Thoracic aorta (tissue), 2 donors: ENCODE results near the gene PRDM16. TPM values are rescaled to one million over a fixed set of nuclear protein-coding genes. Genes with fewer than 3 reads are reported as not detected.
A peak's percentile ranks its signal among the peaks of the same experiment; 100 is the strongest.

Experiments used
- ATAC-seq: fragments of 150-250 bp; one replicate; pipeline ENCODE4 v1.8.0; 2017; ENCODE audit warnings: low read depth; ENCODE audit not compliant: insufficient number of reproducible peaks, low FRiP score
- DNase-seq: peaks from one replicate; pipeline ENCODE4 v3.0.0-alpha.2; 2020; ENCODE audit warnings: low spot score
- H3K27ac ChIP-seq, 2 donors: fragments of 200-600 bp; sonication (generic); 1 replicate in 1 of 2; 2 replicates in 1 of 2; pipeline ENCODE4 v1.5.1; 2016; ENCODE audit warnings: mild to moderate bottlenecking in 2 of 2, moderate library complexity in 2 of 2
- H3K27me3 ChIP-seq: fragments of 200-600 bp; sonication (generic); replicated peaks from 2 replicates; pipeline ENCODE4 v1.6.0; 2016; ENCODE audit warnings: mild to moderate bottlenecking; ENCODE audit not compliant: insufficient read depth
- H3K36me3 ChIP-seq: fragments of 200-600 bp; sonication (generic); one replicate; pipeline ENCODE4 v1.5.1; 2016
- H3K4me1 ChIP-seq, 2 donors: fragments of 200-600 bp; sonication (generic); 1 replicate in 1 of 2; 2 replicates in 1 of 2; pipeline versions ENCODE4 v1.5.1 to v1.6.0; 2016; ENCODE audit warnings: low read depth in 2 of 2, mild to moderate bottlenecking in 1 of 2; ENCODE audit not compliant: control insufficient read depth in 1 of 2
- H3K4me3 ChIP-seq: fragments of 200-600 bp; sonication (generic); 2 replicates; pipeline ENCODE4 v1.5.1; 2016; ENCODE audit warnings: mild to moderate bottlenecking
- H3K9me3 ChIP-seq: fragments of 200-600 bp; sonication (generic); 2 replicates; pipeline ENCODE4 v1.5.1; 2016
- total RNA-seq, 2 donors: library from RNA; depleted of rRNA; stranded (reverse); fragments of >200 nt; gene quantifications; one replicate each; pipeline versions ENCODE4 v1.1.0 to v1.2.3, GENCODE V29; 2016
- TF ChIP-seq, protein P1 (sequence below): fragments of 200-600 bp; sonication (generic); IDR thresholded peaks from one replicate; pipeline ENCODE4 v1.5.1; 2019; ENCODE audit warnings: antibody characterized with exemption

The PRDM16 gene
- total RNA-seq, 2 donors from 2014 or later, result 68.9 to 85.4 TPM

DNA sequence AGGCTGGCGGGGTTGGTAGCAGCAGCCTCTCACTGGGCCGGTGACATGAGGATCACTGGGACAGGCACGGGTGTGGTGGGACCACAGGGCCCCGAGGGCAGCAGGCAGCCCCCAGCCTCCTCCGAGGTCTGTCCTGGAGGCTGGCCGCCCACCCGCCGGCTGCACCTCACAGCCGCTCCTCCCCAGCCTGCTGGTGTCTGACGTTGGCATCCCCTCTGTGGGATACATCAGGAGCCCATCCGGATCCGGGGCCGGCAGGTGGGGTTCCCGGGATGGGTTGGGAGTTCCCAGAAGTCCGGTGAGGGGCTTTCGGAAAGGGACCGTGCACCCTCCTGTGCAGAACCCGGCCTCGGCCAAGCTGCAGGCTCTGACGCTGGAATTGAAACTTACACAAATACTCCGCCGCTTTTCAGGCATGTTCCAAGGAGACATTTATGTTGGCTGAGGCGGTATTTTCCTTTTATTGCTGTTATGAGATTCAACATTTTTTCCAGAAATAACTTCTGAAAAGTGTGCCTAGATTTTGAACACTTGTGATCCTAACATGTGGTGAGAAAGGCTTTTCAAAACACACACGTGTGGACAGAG lies 243.4 kb downstream of the PRDM16 start:
- TF ChIP-seq, protein P1, sequence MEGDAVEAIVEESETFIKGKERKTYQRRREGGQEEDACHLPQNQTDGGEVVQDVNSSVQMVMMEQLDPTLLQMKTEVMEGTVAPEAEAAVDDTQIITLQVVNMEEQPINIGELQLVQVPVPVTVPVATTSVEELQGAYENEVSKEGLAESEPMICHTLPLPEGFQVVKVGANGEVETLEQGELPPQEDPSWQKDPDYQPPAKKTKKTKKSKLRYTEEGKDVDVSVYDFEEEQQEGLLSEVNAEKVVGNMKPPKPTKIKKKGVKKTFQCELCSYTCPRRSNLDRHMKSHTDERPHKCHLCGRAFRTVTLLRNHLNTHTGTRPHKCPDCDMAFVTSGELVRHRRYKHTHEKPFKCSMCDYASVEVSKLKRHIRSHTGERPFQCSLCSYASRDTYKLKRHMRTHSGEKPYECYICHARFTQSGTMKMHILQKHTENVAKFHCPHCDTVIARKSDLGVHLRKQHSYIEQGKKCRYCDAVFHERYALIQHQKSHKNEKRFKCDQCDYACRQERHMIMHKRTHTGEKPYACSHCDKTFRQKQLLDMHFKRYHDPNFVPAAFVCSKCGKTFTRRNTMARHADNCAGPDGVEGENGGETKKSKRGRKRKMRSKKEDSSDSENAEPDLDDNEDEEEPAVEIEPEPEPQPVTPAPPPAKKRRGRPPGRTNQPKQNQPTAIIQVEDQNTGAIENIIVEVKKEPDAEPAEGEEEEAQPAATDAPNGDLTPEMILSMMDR, result no peak
- Histone ChIP-seq H3K36me3 (no peaks in the 10 kb centered on the region), H3K4me3 (peak overlapping the region; percentile 58), H3K9me3 (no peaks in the 10 kb centered on the region), H3K27me3 (no peaks in the 10 kb centered on the region), H3K4me1 (peaks cover 31 to 87% of the 10 kb centered on the region in 2 donors), H3K27ac (peak overlapping the region; percentile 95 to 99)
- ATAC-seq (peak; percentile 25), DNase-seq (no peak)

GRCh38 chr1:3312898-3313575 lies 244.0 kb downstream of the PRDM16 start:
- peak; percentile 84 for ATAC-seq
- peak; percentile 97 for DNase-seq
- TF ChIP-seq, protein P1, result no peak
- Histone ChIP-seq H3K4me1 (peaks cover 28 to 84% of the 10 kb centered on the region in 2 donors), H3K27ac (peak overlapping the region; percentile 95 to 99), H3K36me3 (no peaks in the 10 kb centered on the region), H3K4me3 (peak overlapping the region; percentile 58), H3K9me3 (no peaks in the 10 kb centered on the region), H3K27me3 (no peaks in the 10 kb centered on the region)

DNA sequence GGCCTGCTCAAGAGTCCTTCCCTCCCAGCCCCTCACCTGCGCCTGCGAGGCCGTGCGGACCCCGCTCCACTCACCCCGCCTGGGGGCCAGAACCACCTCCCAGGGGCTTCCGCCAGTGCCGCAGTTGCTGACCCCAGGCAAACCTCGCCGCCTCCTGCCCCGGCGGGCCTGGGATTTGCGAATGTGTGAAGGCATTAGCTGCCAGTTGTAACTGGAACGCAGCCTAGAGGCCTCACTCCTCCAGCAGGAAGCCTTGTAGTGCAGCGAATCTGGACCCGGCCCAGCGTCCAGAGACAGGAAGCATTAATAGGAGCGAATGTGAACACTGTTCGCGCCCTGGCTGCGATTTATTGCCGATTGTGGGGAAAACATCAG lies 244.6 kb downstream of the PRDM16 start:
- Histone ChIP-seq H3K9me3 (no peaks in the 10 kb centered on the region), H3K27ac (peak overlapping the region; percentile 95 to 99), H3K4me3 (peak overlapping the region; percentile 53), H3K27me3 (no peaks in the 10 kb centered on the region), H3K4me1 (peaks cover 28 to 79% of the 10 kb centered on the region in 2 donors), H3K36me3 (no peaks in the 10 kb centered on the region)
- ATAC-seq (peak; percentile 42), DNase-seq (peak; percentile 93)
- TF ChIP-seq, protein P1, result no peak

DNA sequence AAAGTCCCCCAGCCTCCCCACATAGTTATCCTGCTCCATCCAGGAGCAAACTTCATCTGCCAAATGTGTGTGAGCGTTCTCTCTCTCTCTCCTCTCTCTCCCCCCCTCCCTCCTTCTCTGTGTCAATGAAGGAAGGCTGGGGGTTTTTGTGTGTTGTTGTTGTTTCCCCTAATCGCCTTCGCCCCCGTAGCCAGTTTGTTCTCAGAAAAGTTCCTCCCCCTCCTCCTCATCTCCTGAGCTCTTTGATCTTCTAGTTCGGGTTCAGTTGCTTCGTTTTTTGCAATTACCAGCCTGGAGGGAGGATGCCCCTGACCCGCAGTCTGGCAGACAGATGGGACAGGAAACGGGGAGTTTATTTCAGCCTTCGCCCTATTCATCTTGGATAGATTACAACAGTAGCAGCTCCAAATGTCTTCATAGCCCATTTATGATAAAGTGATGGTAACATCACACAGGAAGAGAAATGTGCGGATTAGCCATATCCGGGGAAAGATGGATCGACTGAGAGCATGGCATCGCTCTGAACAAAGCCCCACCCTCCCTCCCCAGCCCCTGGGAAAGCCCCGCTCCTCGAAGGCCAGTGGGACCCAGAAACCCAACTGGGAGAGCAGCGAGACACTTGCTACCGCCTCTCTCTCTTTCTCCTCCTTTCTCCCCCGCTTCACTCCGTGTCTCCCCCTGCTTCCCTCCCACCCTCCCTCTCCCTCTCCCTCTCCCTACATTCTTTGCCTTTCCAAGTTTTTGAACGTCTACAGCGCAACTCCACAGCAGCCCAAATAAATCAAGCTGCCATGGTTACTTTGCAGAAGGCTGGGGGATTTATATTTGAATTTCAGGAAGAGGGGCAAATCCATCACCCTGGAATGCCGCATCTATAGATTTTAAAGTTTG lies 245.7 kb downstream of the PRDM16 start:
- Histone ChIP-seq H3K4me1 (peaks cover 28 to 74% of the 10 kb centered on the region in 2 donors), H3K4me3 (peak overlapping the region; percentile 53), H3K9me3 (no peaks in the 10 kb centered on the region), H3K36me3 (no peaks in the 10 kb centered on the region), H3K27me3 (no peaks in the 10 kb centered on the region), H3K27ac (peak overlapping the region; percentile 95 to 99)
- peak; percentile 52 for ATAC-seq
- TF ChIP-seq, protein P1, result no peak
- no peak for DNase-seq
